ENCODE data around the gene SLC7A1.

Gene SLC7A1

GRCh38 chr13:29502391-29503008 is 93.0 kb downstream of the SLC7A1 start:
- DNase-seq, result no peak
- TF ChIP-seq GATA1 (IDR thresholded peaks at IDR 0.05; ENCODE audit: low read depth, low read length) (no peak), POLR2A (IDR thresholded peaks at IDR 0.05; ENCODE audit: low read length) (no peak)

- DNase-seq, result no peak
- no peak for TF ChIP-seq GATA1 (IDR thresholded peaks at IDR 0.05; ENCODE audit: low read depth, low read length)
- TF ChIP-seq POLR2A (IDR thresholded peaks at IDR 0.05; ENCODE audit: low read length), result no peak
Observed at GRCh38 chr13:29501674-29502073, 93.8 kb downstream of the SLC7A1 start.

GRCh38 chr13:29500386-29500785 is 95.1 kb downstream of the SLC7A1 start:
- no peak for TF ChIP-seq GATA1 (IDR thresholded peaks at IDR 0.05; ENCODE audit: low read depth, low read length)
- no peak for DNase-seq

- DNase-seq, result no peak
Observed at GRCh38 chr13:29499506-29500165, 95.9 kb downstream of the SLC7A1 start.

GRCh38 chr13:29498426-29499040 is 97.0 kb downstream of the SLC7A1 start:
- DNase-seq, result no peak
- TF ChIP-seq GATA1 (IDR thresholded peaks at IDR 0.05; ENCODE audit: low read depth, low read length) (no peak), POLR2A (IDR thresholded peaks at IDR 0.05; ENCODE audit: low read length) (no peak)

More at GRCh38 chr13:29499506-29500165, 95.9 kb downstream of the SLC7A1 start:
- TF ChIP-seq POLR2A (IDR thresholded peaks at IDR 0.05; ENCODE audit: low read length) (no peak), GATA1 (IDR thresholded peaks at IDR 0.05; ENCODE audit: low read depth, low read length) (no peak)

- no peak for TF ChIP-seq GATA1 (IDR thresholded peaks at IDR 0.05; ENCODE audit: low read depth, low read length)
- TF ChIP-seq POLR2A (IDR thresholded peaks at IDR 0.05; ENCODE audit: low read length), result no peak
- no peak for DNase-seq
Observed at GRCh38 chr13:29497137-29497654, 98.3 kb downstream of the SLC7A1 start.

GRCh38 chr13:29496241-29496712 is 99.2 kb downstream of the SLC7A1 start:
- no peak for DNase-seq
- TF ChIP-seq GATA1 (IDR thresholded peaks at IDR 0.05; ENCODE audit: low read depth, low read length) (no peak), POLR2A (IDR thresholded peaks at IDR 0.05; ENCODE audit: low read length) (no peak)

GRCh38 chr13:29494520-29494919 is 101.0 kb downstream of the SLC7A1 start:
- no peak for DNase-seq
- no peak for TF ChIP-seq POLR2A (IDR thresholded peaks at IDR 0.05; ENCODE audit: low read length)
- TF ChIP-seq GATA1 (IDR thresholded peaks at IDR 0.05; ENCODE audit: low read depth, low read length), result no peak

- TF ChIP-seq POLR2A (IDR thresholded peaks at IDR 0.05; ENCODE audit: low read length) (no peak), GATA1 (IDR thresholded peaks at IDR 0.05; ENCODE audit: low read depth, low read length) (no peak)
Observed at GRCh38 chr13:29493796-29494195, 101.7 kb downstream of the SLC7A1 start.

GRCh38 chr13:29491248-29491647 is 104.2 kb downstream of the SLC7A1 start:
- TF ChIP-seq GATA1 (IDR thresholded peaks at IDR 0.05; ENCODE audit: low read depth, low read length), result no peak
- no peak for TF ChIP-seq POLR2A (IDR thresholded peaks at IDR 0.05; ENCODE audit: low read length)
- no peak for DNase-seq

More at GRCh38 chr13:29493796-29494195, 101.7 kb downstream of the SLC7A1 start:
- no peak for DNase-seq

GRCh38 chr13:29490561-29490885 is 105.0 kb downstream of the SLC7A1 start:
- DNase-seq, result no peak
- no peak for TF ChIP-seq GATA1 (IDR thresholded peaks at IDR 0.05; ENCODE audit: low read depth, low read length)
- TF ChIP-seq POLR2A (IDR thresholded peaks at IDR 0.05; ENCODE audit: low read length), result no peak

- DNase-seq, result no peak
- TF ChIP-seq POLR2A (IDR thresholded peaks at IDR 0.05; ENCODE audit: low read length) (no peak), GATA1 (IDR thresholded peaks at IDR 0.05; ENCODE audit: low read depth, low read length) (no peak)
Observed at GRCh38 chr13:29489650-29490560, 105.6 kb downstream of the SLC7A1 start.
